Activated CD4-positive, alpha-beta T cell treated with anti-CD3 and anti-CD28 coated beads, Interleukin-2, amount 50 U/mL, for 4 hours (primary cell): ENCODE results near the gene CST7.

Experiments used
- DNase-seq, 2 experiments: peaks; one replicate each; pipeline ENCODE4 v3.0.0-alpha.2; 2020

CST7 gene

GRCh38 chr20:24950836-24951525 is 1.9 kb downstream of the CST7 start:
- DNase-seq: no peak

- DNase-seq: no peak
These were observed 2.5 kb downstream of the CST7 start for GRCh38 chr20:24951536-24952083.

- no peak for DNase-seq
These were observed 3.5 kb downstream of the CST7 start for GRCh38 chr20:24952376-24953208.

GRCh38 chr20:24953209-24953575 is 4.1 kb downstream of the CST7 start:
- no peak for DNase-seq

- no peak for DNase-seq
These were observed 4.6 kb downstream of the CST7 start for GRCh38 chr20:24953621-24954133.

- DNase-seq: no peak
These were observed 5.1 kb downstream of the CST7 start for GRCh38 chr20:24954151-24954550.

GRCh38 chr20:24954566-24954965 is 5.5 kb downstream of the CST7 start:
- no peak for DNase-seq

- DNase-seq: no peak
These were observed 6.0 kb downstream of the CST7 start for GRCh38 chr20:24955045-24955444.

- DNase-seq: no peak
These were observed 7.2 kb downstream of the CST7 start for GRCh38 chr20:24956001-24956841.

- no peak for DNase-seq
These were observed 8.4 kb downstream of the CST7 start for GRCh38 chr20:24957326-24958016.

- no peak for DNase-seq
These were observed 9.7 kb downstream of the CST7 start for GRCh38 chr20:24958506-24959385.

GRCh38 chr20:24959591-24960301 is 10.7 kb downstream of the CST7 start:
- DNase-seq: no peak

GRCh38 chr20:24960302-24960801 is 11.3 kb downstream of the CST7 start:
- no peak for DNase-seq

GRCh38 chr20:24960861-24961260 is 11.8 kb downstream of the CST7 start:
- no peak for DNase-seq

GRCh38 chr20:24961384-24962181 is 12.5 kb downstream of the CST7 start:
- DNase-seq: no peak

GRCh38 chr20:24962182-24962492 is 13.1 kb downstream of the CST7 start:
- no peak for DNase-seq

GRCh38 chr20:24962510-24962909 is 13.4 kb downstream of the CST7 start:
- no peak for DNase-seq

- no peak for DNase-seq
These were observed 14.8 kb downstream of the CST7 start for GRCh38 chr20:24963672-24964505.

- no peak for DNase-seq
These were observed 15.4 kb downstream of the CST7 start for GRCh38 chr20:24964506-24964840.
